ENCODE data around the gene SLC30A2. TPM values are rescaled to one million over a fixed set of nuclear protein-coding genes. Genes with fewer than 3 reads are reported as not detected.

The SLC30A2 gene
- polyA plus RNA-seq, 1 donor (not counting 4 experiments of a cell fraction or from before 2014, with no cell fraction given) = not detected

- H4K20me1 ChIP-seq (ENCODE audit: control insufficient read depth, extremely low read depth, insufficient read depth, low read length) = no peaks in the 10 kb centered on the region
- H3K36me3 ChIP-seq (ENCODE audit: control insufficient read depth in 2 of 2, extremely low read depth in 1 of 2, insufficient read depth in 2 of 2, low read length in 2 of 2) = no peaks in the 10 kb centered on the region
- no peaks in the 10 kb centered on the region for H3K79me2 ChIP-seq (ENCODE audit: control insufficient read depth, insufficient read depth, low read length)
- dilution Hi-C loops (cut with MboI; ENCODE audit: extremely low pct_ligation_motif_present, low sequenced_read_pairs) = no loop called here
- no peak for DNase-seq (ENCODE audit: low read depth, low spot score)
- H3K9ac ChIP-seq (ENCODE audit: control insufficient read depth, extremely low read depth, insufficient read depth, low read length) = no peak overlapping the region
- no peaks in the 10 kb centered on the region for H3K9me3 ChIP-seq (ENCODE audit: control insufficient read depth, low read depth, low read length)
- H2AFZ ChIP-seq (ENCODE audit: control insufficient read depth, low read length) = no peak overlapping the region
- no peak overlapping the region for H3K27ac ChIP-seq (ENCODE audit: control insufficient read depth, insufficient read depth, low read length)
- no peak overlapping the region for H3K4me2 ChIP-seq (ENCODE audit: control insufficient read depth, extremely low read depth, insufficient read depth, low read depth, low read length)
- no peak for FAIRE-seq
- H3K27me3 ChIP-seq (ENCODE audit: control insufficient read depth, extremely low read depth, insufficient read depth, low read length) = no peaks in the 10 kb centered on the region
- H3K9me1 ChIP-seq (ENCODE audit: control insufficient read depth, extremely low read depth, insufficient read depth, low read length) = no peaks in the 10 kb centered on the region
- TF ChIP-seq, protein P1, sequence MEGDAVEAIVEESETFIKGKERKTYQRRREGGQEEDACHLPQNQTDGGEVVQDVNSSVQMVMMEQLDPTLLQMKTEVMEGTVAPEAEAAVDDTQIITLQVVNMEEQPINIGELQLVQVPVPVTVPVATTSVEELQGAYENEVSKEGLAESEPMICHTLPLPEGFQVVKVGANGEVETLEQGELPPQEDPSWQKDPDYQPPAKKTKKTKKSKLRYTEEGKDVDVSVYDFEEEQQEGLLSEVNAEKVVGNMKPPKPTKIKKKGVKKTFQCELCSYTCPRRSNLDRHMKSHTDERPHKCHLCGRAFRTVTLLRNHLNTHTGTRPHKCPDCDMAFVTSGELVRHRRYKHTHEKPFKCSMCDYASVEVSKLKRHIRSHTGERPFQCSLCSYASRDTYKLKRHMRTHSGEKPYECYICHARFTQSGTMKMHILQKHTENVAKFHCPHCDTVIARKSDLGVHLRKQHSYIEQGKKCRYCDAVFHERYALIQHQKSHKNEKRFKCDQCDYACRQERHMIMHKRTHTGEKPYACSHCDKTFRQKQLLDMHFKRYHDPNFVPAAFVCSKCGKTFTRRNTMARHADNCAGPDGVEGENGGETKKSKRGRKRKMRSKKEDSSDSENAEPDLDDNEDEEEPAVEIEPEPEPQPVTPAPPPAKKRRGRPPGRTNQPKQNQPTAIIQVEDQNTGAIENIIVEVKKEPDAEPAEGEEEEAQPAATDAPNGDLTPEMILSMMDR (optimal IDR thresholded peaks at IDR 0.05 in 1 of 3, IDR thresholded peaks at IDR 0.05 in 1 of 3, conservative IDR thresholded peaks at IDR 0.05 in 1 of 3; ENCODE audit: extremely low read depth in 1 of 3, insufficient read depth in 2 of 3, low read length in 3 of 3) = no peak
- TF ChIP-seq EZH2 (IDR thresholded peaks at IDR 0.05; ENCODE audit: low read length) = no peak
- no peak overlapping the region for H3K4me3 ChIP-seq (ENCODE audit: control insufficient read depth in 2 of 3, extremely low read depth in 1 of 3, insufficient read depth in 2 of 3, low read depth in 1 of 3, low read length in 3 of 3)
- peaks cover 13% of the 10 kb centered on the region for H3K4me1 ChIP-seq (ENCODE audit: control insufficient read depth, extremely low read depth, insufficient read depth, low read length)
Observed at GRCh38 chr1:26016953-26017545, 28.9 kb downstream of the SLC30A2 start.

- H3K9me3 ChIP-seq (ENCODE audit: control insufficient read depth, low read depth, low read length) = no peaks in the 10 kb centered on the region
- no peaks in the 10 kb centered on the region for H3K79me2 ChIP-seq (ENCODE audit: control insufficient read depth, insufficient read depth, low read length)
- peaks cover 13% of the 10 kb centered on the region for H3K4me1 ChIP-seq (ENCODE audit: control insufficient read depth, extremely low read depth, insufficient read depth, low read length)
- H3K4me3 ChIP-seq (ENCODE audit: control insufficient read depth in 2 of 3, extremely low read depth in 1 of 3, insufficient read depth in 2 of 3, low read depth in 1 of 3, low read length in 3 of 3) = no peak overlapping the region
- no peaks in the 10 kb centered on the region for H3K27me3 ChIP-seq (ENCODE audit: control insufficient read depth, extremely low read depth, insufficient read depth, low read length)
- no peak overlapping the region for H3K9ac ChIP-seq (ENCODE audit: control insufficient read depth, extremely low read depth, insufficient read depth, low read length)
- no peaks in the 10 kb centered on the region for H3K36me3 ChIP-seq (ENCODE audit: control insufficient read depth in 2 of 2, extremely low read depth in 1 of 2, insufficient read depth in 2 of 2, low read length in 2 of 2)
- TF ChIP-seq, protein P1 (optimal IDR thresholded peaks at IDR 0.05 in 1 of 3, IDR thresholded peaks at IDR 0.05 in 1 of 3, conservative IDR thresholded peaks at IDR 0.05 in 1 of 3; ENCODE audit: extremely low read depth in 1 of 3, insufficient read depth in 2 of 3, low read length in 3 of 3) = no peak
- no peak for TF ChIP-seq EZH2 (IDR thresholded peaks at IDR 0.05; ENCODE audit: low read length)
- H3K27ac ChIP-seq (ENCODE audit: control insufficient read depth, insufficient read depth, low read length) = no peak overlapping the region
- no peak for FAIRE-seq
- no peaks in the 10 kb centered on the region for H3K9me1 ChIP-seq (ENCODE audit: control insufficient read depth, extremely low read depth, insufficient read depth, low read length)
- no peak for DNase-seq (ENCODE audit: low read depth, low spot score)
- H2AFZ ChIP-seq (ENCODE audit: control insufficient read depth, low read length) = no peak overlapping the region
- dilution Hi-C loops (cut with MboI; ENCODE audit: extremely low pct_ligation_motif_present, low sequenced_read_pairs) = no loop called here
- H3K4me2 ChIP-seq (ENCODE audit: control insufficient read depth, extremely low read depth, insufficient read depth, low read depth, low read length) = no peak overlapping the region
- no peaks in the 10 kb centered on the region for H4K20me1 ChIP-seq (ENCODE audit: control insufficient read depth, extremely low read depth, insufficient read depth, low read length)
Observed at GRCh38 chr1:26016258-26016952, 29.5 kb downstream of the SLC30A2 start.

Measured in keratinocyte (primary cell).